K562 (cell line): ENCODE results near the gene ROR2. TPM values are rescaled to one million over a fixed set of nuclear protein-coding genes. Genes with fewer than 3 reads are reported as not detected.

Experiments used
- RBBP5 ChIP-seq: fragments of 200-600 bp; sonication (generic); IDR thresholded peaks from 2 replicates; pipeline ENCODE4 v1.6.1; 2012; ENCODE audit warnings: borderline replicate concordance, mild to moderate bottlenecking, low read length, control low read depth, inconsistent platforms; ENCODE audit not compliant: insufficient read depth, poor library complexity, severe bottlenecking
- REST ChIP-seq, 2 experiments: fragments of 450-650 bp; formaldehyde crosslinking in 1 of 2; IDR thresholded peaks; 2 replicates each; pipeline versions ENCODE4 v1.4.0 to v1.6.1; 2014 to 2020; ENCODE audit warnings: mild to moderate bottlenecking in 2 of 2, borderline replicate concordance in 1 of 2, low read depth in 1 of 2
- ZNF274 ChIP-seq: IDR thresholded peaks from 2 replicates; pipeline ENCODE4 v1.6.1; 2011; ENCODE audit warnings: low read depth, mild to moderate bottlenecking, low read length, moderate library complexity, borderline replicate concordance
- polyA plus RNA-seq, 8 experiments: library from polyadenylated mRNA; depleted of rRNA in 4 of 8; stranded (reverse) in 5 of 8; unstranded in 3 of 8; fragments of >200 nt; fragmentation: Nextera tagmentation in 2 of 8; fragmentation: Illumina TruSeq in 1 of 8; extraction: Ambion mirVana in 2 of 8; extraction: Trizol in 1 of 8; gene quantifications; 2 replicates each; pipeline versions ENCODE4 v1.2.1 to v1.2.3, GENCODE V29; 2011 to 2014; ENCODE audit warnings: inconsistent platforms in 1 of 8, missing spikeins in 1 of 8
- total RNA-seq, 7 experiments: library from RNA; depleted of rRNA in 6 of 7; stranded (reverse); fragments of >200 nt in 6 of 7; fragmentation: Illumina TruSeq in 2 of 7; extraction: Trizol in 2 of 7; gene quantifications; 2 replicates each; pipeline versions ENCODE4 v1.2.1 to v1.2.3, GENCODE V29; 2011 to 2021; ENCODE audit warnings: low replicate concordance in 1 of 7

ROR2 gene
- total and polyA plus RNA-seq, 9 of the 15 experiments (the other 6 are each of a cell fraction or from before 2014, with no cell fraction given) = 5.6 to 33.8 (median 15.3) TPM

- TF ChIP-seq REST (IDR thresholded peaks at IDR 0.05; ENCODE audit: borderline replicate concordance) (no peak), REST (CRISPR knock-in tag; IDR thresholded peaks at IDR 0.05; ENCODE audit: low read depth) (no peak), ZNF274 (no peak), RBBP5 (no peak)
Measured at GRCh38 chr9:91629718-91630117, 320.3 kb downstream of the ROR2 start (continued).
